Measurements from ENCODE around the gene TGFBRAP1. TPM values are rescaled to one million over a fixed set of nuclear protein-coding genes. Genes with fewer than 3 reads are reported as not detected.

Gene TGFBRAP1
- total RNA-seq, 1 donor from 2014 or later = 49.4 TPM

DNA sequence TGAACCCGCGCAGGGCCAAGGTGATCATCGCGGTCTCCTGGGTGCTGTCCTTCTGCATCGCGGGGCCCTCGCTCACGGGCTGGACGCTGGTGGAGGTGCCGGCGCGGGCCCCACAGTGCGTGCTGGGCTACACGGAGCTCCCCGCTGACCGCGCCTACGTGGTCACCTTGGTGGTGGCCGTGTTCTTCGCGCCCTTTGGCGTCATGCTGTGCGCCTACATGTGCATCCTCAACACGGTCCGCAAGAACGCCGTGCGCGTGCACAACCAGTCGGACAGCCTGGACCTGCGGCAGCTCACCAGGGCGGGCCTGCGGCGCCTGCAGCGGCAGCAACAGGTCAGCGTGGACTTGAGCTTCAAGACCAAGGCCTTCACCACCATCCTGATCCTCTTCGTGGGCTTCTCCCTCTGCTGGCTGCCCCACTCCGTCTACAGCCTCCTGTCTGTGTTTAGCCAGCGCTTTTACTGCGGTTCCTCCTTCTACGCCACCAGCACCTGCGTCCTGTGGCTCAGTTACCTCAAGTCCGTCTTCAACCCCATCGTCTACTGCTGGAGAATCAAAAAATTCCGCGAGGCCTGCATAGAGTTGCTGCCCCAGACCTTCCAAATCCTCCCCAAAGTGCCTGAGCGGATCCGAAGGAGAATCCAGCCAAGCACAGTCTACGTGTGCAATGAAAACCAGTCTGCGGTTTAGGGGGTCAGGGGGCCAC is 87.1 kb downstream of the TGFBRAP1 start:
- no peak for DNase-seq (ENCODE audit: extremely low read depth, low read depth, low spot score)

DNA sequence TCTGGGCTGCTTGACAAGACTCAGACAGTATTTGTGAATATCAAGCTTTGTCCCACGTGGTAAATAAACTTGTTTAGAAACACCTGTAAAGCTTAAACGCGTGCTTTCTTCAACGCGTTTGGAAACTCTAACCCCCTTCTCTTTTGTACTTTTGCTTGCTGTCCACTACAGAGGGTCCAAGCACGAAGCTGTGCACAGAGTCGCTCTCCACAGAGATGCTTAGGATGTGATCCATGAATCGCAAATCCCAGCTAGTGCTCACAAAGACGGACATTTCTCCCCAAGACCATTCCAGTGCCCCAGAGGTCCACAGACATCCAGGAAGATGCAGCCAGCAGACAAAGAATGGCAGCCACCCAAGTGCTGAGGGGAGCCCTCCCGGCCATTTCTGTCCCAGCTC is 88.1 kb downstream of the TGFBRAP1 start, which contains the start of gene GPR45:
TSS of gene GPR45 (plus strand) at position 301 of the 400 bp plus-strand sequence. CDS start 116 bp downstream, outside the sequence.
- no peak for DNase-seq (ENCODE audit: extremely low read depth, low read depth, low spot score)

DNA sequence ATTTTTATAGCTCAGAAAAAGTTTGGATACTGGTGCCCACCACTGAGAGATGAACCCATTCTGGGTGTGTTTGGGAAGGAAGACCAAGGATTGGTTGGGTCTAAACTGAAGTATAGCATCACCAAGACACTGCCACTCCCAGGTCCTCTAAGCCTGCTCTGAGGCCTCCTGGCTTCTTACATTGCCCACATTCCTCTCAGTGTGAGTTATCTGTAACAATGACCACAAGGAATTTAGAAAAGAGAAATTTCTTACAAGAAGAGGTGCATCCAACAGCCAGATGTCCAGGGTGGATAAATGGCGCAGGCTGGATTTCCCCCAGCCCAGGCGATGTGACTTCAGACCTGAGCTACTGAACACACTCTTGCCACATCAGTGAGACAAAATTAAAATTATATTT is 89.6 kb downstream of the TGFBRAP1 start:
- no peak for DNase-seq (ENCODE audit: extremely low read depth, low read depth, low spot score)

DNA sequence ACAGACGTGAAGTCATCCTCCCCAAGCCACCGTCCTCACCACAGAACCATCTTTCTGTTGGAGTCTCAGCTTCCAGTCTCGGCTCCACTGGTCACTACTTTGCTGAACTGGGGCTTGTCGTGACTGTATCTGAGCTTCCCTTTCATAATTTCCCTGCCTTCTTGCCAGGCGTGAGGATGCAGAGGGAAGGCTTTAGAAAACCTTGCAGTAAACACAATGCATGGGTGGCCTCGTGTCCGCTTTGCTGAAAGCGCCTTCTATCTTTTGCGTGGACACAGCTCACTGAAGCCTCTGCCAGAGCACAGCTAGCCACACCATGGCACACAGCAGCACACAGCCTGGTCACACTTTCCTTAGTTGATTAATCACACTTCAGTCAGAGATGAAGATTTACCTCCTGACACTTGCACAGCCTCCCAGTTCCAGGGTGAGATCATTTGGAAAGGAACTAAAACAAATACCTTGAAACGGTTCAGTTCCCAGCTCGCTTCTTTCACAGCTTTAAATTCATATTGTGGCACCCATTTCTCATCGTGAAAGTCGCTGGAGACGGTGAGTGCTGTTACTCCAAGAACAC is 90.8 kb downstream of the TGFBRAP1 start:
- no peak for DNase-seq (ENCODE audit: extremely low read depth, low read depth, low spot score)

DNA sequence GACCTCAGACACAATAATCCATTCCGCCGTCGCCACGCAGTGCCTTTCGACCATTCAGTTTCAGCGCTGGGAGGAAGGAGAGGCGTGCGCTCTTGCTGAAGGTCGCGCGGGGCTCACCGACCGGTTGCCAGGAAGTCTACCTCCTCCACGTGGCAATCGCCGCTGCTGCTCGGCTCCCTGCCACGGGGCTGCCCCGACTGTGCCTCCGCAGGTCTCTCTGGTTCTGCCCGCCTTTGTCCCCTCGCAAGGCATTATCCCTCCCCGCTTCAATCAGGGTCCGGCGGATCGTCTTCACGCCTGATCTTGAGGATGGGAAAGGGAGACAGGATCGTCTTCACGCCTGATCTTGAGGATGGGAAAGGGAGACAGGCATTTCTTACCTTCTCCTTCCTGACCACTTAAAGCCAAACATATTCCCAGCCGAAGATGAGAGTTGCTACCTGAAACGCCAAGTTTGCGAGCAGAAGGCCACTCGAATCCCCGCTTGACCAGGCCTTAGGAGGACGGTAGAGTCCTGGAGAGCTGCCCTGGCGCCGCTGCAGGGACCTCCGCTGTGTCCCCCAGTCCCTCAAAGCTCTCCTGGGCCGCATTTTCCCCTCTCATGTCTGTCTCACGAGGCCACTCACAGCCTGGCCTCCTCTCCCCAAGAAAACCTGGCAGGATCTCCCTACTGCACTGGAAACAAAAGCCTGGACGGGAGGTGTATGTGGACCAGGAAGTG is 92.3 kb downstream of the TGFBRAP1 start:
- no peak for DNase-seq (ENCODE audit: extremely low read depth, low read depth, low spot score)

DNA sequence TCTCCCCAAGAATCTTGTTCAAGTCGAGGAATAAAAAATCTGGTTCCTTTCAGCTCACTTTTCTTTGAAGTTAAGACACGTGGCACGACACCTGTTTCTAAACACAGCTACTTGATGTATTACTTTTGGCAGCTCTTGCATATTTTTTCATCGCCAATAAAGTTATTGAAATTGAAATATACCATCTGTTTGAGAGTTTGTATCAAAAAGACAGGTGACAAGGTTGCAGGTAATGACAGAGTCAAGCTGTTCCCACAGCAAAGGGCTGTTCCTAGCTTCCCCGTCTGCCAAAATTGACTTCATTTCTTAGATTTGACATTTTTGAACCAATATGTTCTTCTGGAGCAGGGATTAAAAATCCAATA is 93.5 kb downstream of the TGFBRAP1 start:
- no peak for DNase-seq (ENCODE audit: extremely low read depth, low read depth, low spot score)

DNA sequence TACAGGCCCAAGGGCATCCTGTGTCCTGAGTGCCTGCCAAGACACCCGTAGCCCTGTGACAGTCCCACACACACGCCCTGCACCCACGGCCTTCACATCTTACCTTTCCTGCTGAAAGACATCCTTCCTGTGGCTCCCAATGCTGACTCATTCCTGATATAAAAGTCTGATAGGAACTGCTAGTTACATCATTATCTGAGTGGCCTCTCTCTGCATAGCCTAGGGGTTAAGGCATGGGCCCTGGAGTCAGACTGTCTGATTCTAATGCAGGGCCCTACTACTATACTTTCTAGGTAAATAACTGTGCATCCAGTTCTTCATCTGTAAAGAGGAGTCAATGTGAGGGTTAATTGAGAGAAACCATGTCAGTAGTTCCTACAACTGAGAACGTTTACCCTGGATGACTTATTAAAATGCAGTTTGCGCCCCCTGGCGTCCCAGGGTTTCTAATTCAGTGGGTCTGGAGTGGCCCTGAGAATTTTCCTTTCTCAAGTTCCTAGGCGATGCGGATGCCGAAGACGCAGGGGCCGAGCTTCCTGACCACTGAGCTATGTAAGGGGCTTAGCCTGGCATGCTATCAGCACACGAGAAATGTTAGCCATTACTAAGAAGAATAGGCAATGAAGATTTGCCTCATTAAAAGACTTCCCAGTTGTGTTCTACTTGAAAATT is 94.0 kb downstream of the TGFBRAP1 start:
- peak; percentile 63 for DNase-seq (ENCODE audit: extremely low read depth, low read depth, low spot score)

DNA sequence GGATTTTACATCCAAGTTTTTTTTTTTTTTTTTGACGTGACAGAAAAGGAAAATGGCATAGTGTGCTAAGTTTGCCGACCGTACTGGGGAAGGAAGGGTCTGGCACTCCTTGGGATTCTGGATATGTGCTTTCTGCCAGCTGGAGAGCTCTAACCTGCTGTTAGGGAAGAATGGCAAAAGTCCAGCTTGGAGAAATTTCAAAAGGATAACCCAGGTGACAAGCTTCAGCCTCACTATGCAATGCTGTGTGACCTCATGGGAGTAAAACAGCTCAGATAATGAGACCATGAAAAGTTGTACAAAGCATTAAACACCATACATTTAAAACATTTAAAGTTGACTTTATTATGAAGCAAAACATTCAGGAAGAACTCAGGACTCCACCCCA is 98.3 kb downstream of the TGFBRAP1 start:
- no peak for DNase-seq (ENCODE audit: extremely low read depth, low read depth, low spot score)

DNA sequence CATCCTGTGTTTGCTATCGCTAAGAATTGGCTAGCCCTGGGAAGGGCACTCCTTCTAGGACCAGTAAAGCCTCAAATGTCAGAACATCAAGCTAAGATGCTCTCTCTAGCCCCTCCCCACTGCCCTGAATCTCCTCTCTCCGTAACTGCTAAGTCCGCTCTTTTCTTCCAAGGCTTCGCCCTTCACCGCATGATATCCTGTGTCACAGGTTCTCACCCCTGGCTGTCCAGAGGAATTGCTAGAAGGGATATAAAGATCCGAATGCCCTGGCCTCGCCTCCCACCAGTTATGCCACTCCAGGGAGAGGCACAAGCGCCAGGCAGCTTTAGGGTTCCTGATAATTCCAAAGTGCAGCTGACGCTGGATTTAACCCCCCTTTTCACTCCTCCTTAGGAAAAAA is 105.1 kb downstream of the TGFBRAP1 start:
- DNase-seq (ENCODE audit: extremely low read depth, low read depth, low spot score) = no peak

DNA sequence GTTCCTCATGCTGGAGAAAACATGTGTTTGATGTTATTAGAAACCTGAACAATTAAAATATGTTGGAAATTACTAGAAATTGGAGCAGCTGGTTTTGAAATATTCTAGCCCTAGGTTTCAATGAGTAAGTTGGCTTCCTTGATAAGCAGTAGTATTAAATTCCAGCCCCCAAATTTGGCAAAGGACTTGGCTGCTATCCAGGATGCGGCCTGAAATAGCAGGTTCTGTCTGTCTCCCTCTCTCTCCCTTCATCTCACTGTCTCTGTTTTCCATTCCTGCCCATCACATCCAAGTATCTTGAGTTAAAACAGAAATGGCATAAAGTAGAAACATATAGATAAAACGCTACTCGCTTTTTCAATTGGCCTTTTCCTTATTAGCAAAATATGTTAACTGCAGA is 108.9 kb downstream of the TGFBRAP1 start:
- DNase-seq (ENCODE audit: extremely low read depth, low read depth, low spot score) = no peak

DNA sequence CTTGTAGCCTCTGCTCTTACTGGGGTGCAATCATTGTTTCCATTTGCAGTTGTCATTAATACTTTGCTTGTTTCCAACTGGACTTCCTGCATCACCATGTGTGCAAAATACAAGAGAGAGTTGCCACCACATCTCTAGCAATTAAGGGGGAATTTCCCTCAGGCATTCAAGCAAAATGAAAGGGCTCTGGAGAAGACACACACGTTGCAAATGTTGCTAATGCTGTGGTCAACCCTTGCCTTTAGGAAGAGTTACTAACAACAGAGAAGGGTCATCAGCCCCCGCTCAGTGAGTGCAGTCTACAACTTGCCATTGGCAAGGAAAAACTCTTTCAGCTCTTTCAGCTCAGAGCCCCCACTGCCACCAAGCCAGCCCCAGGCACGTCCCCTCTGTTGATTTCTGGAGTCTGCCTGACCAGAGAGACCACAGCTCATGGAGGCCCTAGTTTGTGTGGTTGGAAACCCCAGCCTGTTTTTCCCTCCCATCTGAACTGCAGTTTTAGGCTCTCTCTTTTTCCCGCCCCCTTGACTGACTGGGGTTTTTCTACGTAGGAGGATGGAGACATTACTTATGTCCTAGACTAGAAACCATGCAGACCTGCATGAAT is 113.8 kb downstream of the TGFBRAP1 start:
- no peak for DNase-seq (ENCODE audit: extremely low read depth, low read depth, low spot score)

Other genes with a start within 250 kb of the TGFBRAP1 start
- gene GPR45, start 88.0 kb downstream of the TGFBRAP1 start, total RNA-seq = not detected in 2 replicates
- 13.0 and 16.5 TPM in 2 replicates for gene C2orf49, start 7.8 kb upstream of the TGFBRAP1 start, total RNA-seq
- gene FHL2, start 69.3 kb upstream of the TGFBRAP1 start, total RNA-seq = 115 and 138 TPM in 2 replicates

All from glomerular endothelial cell (primary cell).